ENCODE data around the gene ICAM5.

The ICAM5 gene

DNA sequence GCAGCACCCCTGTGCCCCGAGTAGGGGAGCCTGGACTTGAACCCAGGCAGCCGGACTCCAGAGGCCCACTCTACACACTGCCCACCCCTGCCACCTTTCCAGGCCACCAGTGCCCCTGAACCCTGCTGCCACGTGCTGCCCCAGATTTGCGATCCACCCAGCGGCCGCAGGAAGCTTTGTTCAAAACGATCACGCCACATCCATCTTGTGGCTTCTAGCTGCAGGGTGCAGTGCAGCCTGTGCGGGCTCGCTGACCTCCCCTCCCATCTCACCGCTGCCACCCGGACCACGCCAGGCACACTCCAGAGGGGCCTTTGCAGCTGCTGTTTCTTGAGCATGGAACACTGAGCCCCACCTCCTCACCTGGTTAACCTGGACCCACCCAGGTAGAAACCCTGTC lies 39.8 kb downstream of the ICAM5 start:
- TF ChIP-seq ZBTB7A (IDR thresholded peaks at IDR 0.05; ENCODE audit: low read depth) (no peak), TAF1 (IDR thresholded peaks at IDR 0.05; ENCODE audit: low read depth) (no peak), EP300 (IDR thresholded peaks at IDR 0.05; ENCODE audit: borderline replicate concordance) (no peak), CEBPB (IDR thresholded peaks at IDR 0.05) (no peak), TEAD4 (IDR thresholded peaks at IDR 0.05) (no peak), CREB1 (IDR thresholded peaks at IDR 0.05; ENCODE audit: low read depth) (no peak), RAD21 (IDR thresholded peaks at IDR 0.05; ENCODE audit: low read depth) (no peak)
- TF ChIP-seq, protein P1, sequence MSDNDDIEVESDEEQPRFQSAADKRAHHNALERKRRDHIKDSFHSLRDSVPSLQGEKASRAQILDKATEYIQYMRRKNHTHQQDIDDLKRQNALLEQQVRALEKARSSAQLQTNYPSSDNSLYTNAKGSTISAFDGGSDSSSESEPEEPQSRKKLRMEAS (IDR thresholded peaks at IDR 0.05), result no peak
- TF ChIP-seq, protein P2, sequence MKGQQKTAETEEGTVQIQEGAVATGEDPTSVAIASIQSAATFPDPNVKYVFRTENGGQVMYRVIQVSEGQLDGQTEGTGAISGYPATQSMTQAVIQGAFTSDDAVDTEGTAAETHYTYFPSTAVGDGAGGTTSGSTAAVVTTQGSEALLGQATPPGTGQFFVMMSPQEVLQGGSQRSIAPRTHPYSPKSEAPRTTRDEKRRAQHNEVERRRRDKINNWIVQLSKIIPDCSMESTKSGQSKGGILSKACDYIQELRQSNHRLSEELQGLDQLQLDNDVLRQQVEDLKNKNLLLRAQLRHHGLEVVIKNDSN (IDR thresholded peaks at IDR 0.05), result no peak

DNA sequence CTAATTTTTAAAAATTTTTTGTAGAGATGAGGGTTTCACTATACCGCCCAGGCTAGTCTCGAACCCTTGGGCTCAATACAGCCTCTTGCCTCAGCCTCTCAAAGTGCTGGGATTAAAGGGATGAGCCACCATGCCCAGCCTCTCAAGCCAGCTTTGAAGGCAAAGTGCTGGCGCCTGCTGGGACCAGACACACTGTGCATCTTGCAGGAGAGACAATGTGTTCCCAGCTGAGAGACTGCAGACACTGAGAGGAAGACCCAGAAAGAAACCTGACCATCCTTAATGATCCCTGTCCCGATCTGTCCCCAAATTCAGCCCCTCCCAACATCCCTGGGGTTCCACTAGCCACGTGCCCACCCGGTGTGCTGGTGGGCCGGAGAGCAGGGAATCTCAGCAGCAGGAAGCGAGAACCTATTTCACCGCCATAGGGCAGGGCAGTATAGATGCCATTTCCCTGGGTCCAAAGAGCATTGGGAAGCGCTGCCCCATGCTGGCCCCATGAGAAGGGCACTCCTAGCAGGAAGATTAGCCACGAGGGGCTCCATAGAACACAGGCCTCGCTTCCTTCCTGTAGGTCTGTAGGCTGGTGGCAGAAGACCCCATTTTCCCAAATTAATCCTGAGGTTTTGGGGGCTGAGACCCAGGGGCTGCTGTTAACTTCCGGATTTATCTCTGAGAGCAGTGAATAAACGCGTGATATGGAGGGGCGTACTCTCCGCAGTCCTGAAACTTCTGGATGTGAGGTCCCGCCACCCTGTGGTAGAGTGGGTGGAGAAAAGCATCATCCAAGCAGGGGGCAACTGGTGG lies 42.6 kb downstream of the ICAM5 start:
- TF ChIP-seq, protein P1 (IDR thresholded peaks at IDR 0.05), result no peak
- TF ChIP-seq, protein P2 (IDR thresholded peaks at IDR 0.05), result no peak

DNA sequence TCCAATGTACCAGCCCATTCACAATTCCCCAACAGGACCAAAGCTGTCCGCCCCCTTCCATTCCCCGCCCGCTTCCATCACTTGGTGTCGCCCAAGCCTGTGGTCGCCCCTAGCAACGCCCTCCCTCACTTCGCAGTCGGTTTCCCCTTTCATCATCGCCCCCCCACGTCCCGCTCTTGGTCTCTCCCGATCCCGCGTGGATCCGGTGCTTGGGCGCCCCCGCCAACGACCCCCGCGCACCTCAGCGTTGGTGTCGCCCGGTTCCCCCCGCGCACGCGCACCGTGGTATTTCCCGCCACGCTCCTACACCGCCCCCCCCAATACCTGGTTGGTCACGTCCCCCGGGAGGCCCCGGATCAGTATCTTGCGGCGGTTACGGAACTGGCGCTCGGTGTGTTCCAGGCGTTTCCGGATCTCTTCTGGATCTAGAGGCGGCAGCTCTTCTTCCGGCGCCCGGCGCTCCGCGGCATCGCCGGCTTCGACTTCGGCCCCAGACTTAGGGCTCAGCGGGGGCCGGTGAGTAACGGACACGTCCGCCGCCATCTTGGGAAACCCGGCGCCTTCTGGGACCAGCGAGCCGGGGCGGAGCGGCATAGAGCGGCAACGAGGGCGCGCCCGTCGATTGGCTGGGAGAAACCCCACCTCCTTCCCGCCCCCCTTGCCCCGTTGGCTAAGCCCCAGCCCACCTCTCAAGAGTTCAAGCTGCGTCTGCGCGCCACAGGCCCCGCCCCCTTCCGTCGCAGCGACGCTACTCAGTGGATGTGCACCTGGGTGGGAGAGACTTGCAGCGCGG lies 43.4 kb downstream of the ICAM5 start, which contains the start of gene RAVER1:
Gene RAVER1 (minus strand): TSS at position 565 of the 793 bp plus-strand sequence. CDS start 22 bp downstream, at position 543.
- TF ChIP-seq TCF12 (IDR thresholded peaks at IDR 0.05; ENCODE audit: low read depth) (peak; percentile 67), YY1 (IDR thresholded peaks at IDR 0.05; ENCODE audit: low read depth) (peak; percentile 97), NFIC (IDR thresholded peaks at IDR 0.05) (no peak), EGR1 (IDR thresholded peaks at IDR 0.05) (peak; percentile 76), CREB1 (IDR thresholded peaks at IDR 0.05; ENCODE audit: low read depth) (peak; percentile 32; the same call in 1 of the 2 replicates), EP300 (IDR thresholded peaks at IDR 0.05; ENCODE audit: borderline replicate concordance) (peak; percentile 44; the same call in 1 of the 2 replicates), ZBTB7A (IDR thresholded peaks at IDR 0.05; ENCODE audit: low read depth) (peak; percentile 63; the same call in 1 of the 2 replicates), TAF1 (IDR thresholded peaks at IDR 0.05; ENCODE audit: low read depth) (peak; percentile 97), FOXM1 (IDR thresholded peaks at IDR 0.05; ENCODE audit: borderline replicate concordance, low read depth) (no peak; the same call in 1 of the 2 replicates), CEBPB (IDR thresholded peaks at IDR 0.05) (no peak; the same call in 1 of the 2 replicates)
- TF ChIP-seq, protein P2 (IDR thresholded peaks at IDR 0.05), result no peak
- TF ChIP-seq, protein P3, sequence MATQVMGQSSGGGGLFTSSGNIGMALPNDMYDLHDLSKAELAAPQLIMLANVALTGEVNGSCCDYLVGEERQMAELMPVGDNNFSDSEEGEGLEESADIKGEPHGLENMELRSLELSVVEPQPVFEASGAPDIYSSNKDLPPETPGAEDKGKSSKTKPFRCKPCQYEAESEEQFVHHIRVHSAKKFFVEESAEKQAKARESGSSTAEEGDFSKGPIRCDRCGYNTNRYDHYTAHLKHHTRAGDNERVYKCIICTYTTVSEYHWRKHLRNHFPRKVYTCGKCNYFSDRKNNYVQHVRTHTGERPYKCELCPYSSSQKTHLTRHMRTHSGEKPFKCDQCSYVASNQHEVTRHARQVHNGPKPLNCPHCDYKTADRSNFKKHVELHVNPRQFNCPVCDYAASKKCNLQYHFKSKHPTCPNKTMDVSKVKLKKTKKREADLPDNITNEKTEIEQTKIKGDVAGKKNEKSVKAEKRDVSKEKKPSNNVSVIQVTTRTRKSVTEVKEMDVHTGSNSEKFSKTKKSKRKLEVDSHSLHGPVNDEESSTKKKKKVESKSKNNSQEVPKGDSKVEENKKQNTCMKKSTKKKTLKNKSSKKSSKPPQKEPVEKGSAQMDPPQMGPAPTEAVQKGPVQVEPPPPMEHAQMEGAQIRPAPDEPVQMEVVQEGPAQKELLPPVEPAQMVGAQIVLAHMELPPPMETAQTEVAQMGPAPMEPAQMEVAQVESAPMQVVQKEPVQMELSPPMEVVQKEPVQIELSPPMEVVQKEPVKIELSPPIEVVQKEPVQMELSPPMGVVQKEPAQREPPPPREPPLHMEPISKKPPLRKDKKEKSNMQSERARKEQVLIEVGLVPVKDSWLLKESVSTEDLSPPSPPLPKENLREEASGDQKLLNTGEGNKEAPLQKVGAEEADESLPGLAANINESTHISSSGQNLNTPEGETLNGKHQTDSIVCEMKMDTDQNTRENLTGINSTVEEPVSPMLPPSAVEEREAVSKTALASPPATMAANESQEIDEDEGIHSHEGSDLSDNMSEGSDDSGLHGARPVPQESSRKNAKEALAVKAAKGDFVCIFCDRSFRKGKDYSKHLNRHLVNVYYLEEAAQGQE (IDR thresholded peaks at IDR 0.05; ENCODE audit: low read depth), result no peak
- TF ChIP-seq, protein P1 (IDR thresholded peaks at IDR 0.05), result peak; percentile 89

DNA sequence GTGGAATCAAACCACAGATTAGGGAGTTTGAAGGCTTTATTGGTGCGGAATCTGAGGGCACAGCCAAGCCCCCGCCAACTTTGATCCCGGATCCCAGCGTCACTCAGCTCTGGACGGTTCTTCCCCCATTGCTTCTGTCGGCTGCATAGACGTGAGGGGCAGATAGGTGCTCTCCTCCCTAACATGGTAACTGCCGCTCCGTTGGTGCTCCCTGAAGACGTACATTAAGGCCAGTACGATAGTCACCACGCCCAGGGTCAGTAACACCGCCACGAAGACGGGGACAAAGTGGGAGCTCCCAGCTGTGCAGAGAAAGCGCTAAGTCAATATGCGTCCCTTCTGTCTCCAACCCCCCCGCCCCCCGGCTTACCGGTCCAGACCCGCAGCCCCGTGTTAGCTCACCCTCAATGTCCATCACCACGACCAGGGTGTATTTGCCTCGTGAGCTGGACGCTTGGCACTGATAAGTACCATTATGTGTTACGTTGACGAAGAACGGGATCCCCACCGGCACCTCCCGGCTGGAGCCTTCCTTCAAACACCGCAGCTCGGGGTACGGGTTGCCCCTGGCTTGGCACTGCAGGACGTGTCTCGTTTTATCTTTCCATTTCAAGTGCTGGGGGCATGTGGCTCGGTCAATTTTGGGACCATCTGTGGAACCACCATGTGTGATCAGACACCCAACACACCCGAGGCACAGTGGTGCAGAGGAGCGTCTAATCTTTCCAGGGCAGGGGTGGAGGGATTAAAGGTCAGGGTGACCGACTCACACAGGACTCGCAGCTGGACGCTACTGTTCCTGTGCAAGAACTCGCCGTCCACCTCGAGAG lies 44.2 kb downstream of the ICAM5 start:
- TF ChIP-seq, protein P1 (IDR thresholded peaks at IDR 0.05), result no peak
- TF ChIP-seq CREB1 (IDR thresholded peaks at IDR 0.05; ENCODE audit: low read depth) (no peak), NFIC (IDR thresholded peaks at IDR 0.05) (no peak), TAF1 (IDR thresholded peaks at IDR 0.05; ENCODE audit: low read depth) (no peak), FOXM1 (IDR thresholded peaks at IDR 0.05; ENCODE audit: borderline replicate concordance, low read depth) (no peak), TEAD4 (IDR thresholded peaks at IDR 0.05) (no peak)
- TF ChIP-seq, protein P3 (IDR thresholded peaks at IDR 0.05; ENCODE audit: low read depth), result no peak

Measured in Ishikawa (cell line).